HepG2 (cell line): ENCODE data around the gene EFEMP2. TPM values are rescaled to one million over a fixed set of nuclear protein-coding genes. Genes with fewer than 3 reads are reported as not detected.

Source experiments
- BCLAF1 ChIP-seq: fragments of 450-650 bp; IDR thresholded peaks from 2 replicates; pipeline ENCODE4 v1.6.1; 2017; ENCODE audit warnings: mild to moderate bottlenecking
- BRCA1 ChIP-seq: sonication (generic); formaldehyde crosslinking; IDR thresholded peaks from 2 replicates; pipeline ENCODE4 v1.4.0; 2020; ENCODE audit warnings: missing genetic modification reagents
- CCAR2 ChIP-seq: fragments of 200-400 bp; formaldehyde crosslinking; optimal IDR thresholded peaks from 2 replicates; pipeline ENCODE3; 2018; ENCODE audit warnings: low read depth, mild to moderate bottlenecking, low read length, moderate library complexity
- CREM ChIP-seq, 2 experiments: sonication (generic) in 1 of 2; formaldehyde crosslinking in 1 of 2; IDR thresholded peaks; 2 replicates each; pipeline versions ENCODE4 v1.4.0 to v1.6.1; 2016 to 2020; ENCODE audit warnings: antibody characterized with exemption in 1 of 2, mild to moderate bottlenecking in 1 of 2, missing genetic modification reagents in 1 of 2
- EZH2 ChIP-seq: conservative IDR thresholded peaks from 2 replicates; pipeline ENCODE4 v1.6.1; 2012; ENCODE audit warnings: mild to moderate bottlenecking, low read depth, low read length, moderate library complexity
- GRHL1 ChIP-seq: sonication (generic); formaldehyde crosslinking; conservative IDR thresholded peaks from 2 replicates; pipeline ENCODE4 v1.8.0; 2022; ENCODE audit warnings: missing genetic modification reagents
- KAT2B ChIP-seq: fragments of 150-350 bp; IDR thresholded peaks from 2 replicates; pipeline ENCODE4 v1.6.1; 2014; ENCODE audit warnings: low read depth, low read length, borderline replicate concordance
- KLF11 ChIP-seq: IDR thresholded peaks from 2 replicates; pipeline ENCODE4 v1.6.1; 2016; ENCODE audit warnings: missing compliant biosample characterization
- MEF2D ChIP-seq: sonication (generic); formaldehyde crosslinking; IDR thresholded peaks from 2 replicates; pipeline ENCODE4 v1.5.1; 2020; ENCODE audit warnings: mild to moderate bottlenecking, missing genetic modification reagents
- RXRA ChIP-seq: sonication (generic); formaldehyde crosslinking; IDR thresholded peaks from 2 replicates; pipeline ENCODE4 v1.5.1; 2020; ENCODE audit warnings: missing genetic modification reagents
- TBX2 ChIP-seq: sonication (generic); formaldehyde crosslinking; IDR thresholded peaks from 2 replicates; pipeline ENCODE4 v1.5.0; 2020; ENCODE audit warnings: missing genetic modification reagents, mild to moderate bottlenecking, borderline replicate concordance
- TCF7 ChIP-seq: sonication (generic); IDR thresholded peaks from 2 replicates; pipeline ENCODE4 v1.6.1; 2016; ENCODE audit warnings: antibody characterized with exemption, low read depth
- THRA ChIP-seq: sonication (generic); formaldehyde crosslinking; IDR thresholded peaks from 2 replicates; pipeline ENCODE4 v1.4.0; 2020; ENCODE audit warnings: missing genetic modification reagents, borderline replicate concordance
- TOPORS ChIP-seq: sonication (generic); formaldehyde crosslinking; IDR thresholded peaks from 2 replicates; pipeline ENCODE4 v1.8.0; 2023; ENCODE audit warnings: mild to moderate bottlenecking, missing genetic modification reagents
- ZNF101 ChIP-seq: sonication (generic); formaldehyde crosslinking; IDR thresholded peaks from 2 replicates; pipeline ENCODE4 v1.4.0; 2020; ENCODE audit warnings: mild to moderate bottlenecking, low read depth, missing genetic modification reagents, borderline replicate concordance
- ZNF30 ChIP-seq: sonication (generic); formaldehyde crosslinking; IDR thresholded peaks from 2 replicates; pipeline ENCODE4 v1.5.0; 2020; ENCODE audit warnings: mild to moderate bottlenecking, missing genetic modification reagents
- ZNF441 ChIP-seq: sonication (generic); formaldehyde crosslinking; IDR thresholded peaks from 2 replicates; pipeline ENCODE4 v1.7.0; 2021; ENCODE audit warnings: missing genetic modification reagents, borderline replicate concordance
- ZNF580 ChIP-seq: IDR thresholded peaks from 2 replicates; pipeline ENCODE4 v1.6.1; 2016; ENCODE audit warnings: low read depth, borderline replicate concordance
- ZNF607 ChIP-seq: sonication (generic); formaldehyde crosslinking; IDR thresholded peaks from 2 replicates; pipeline ENCODE4 v1.5.1; 2020; ENCODE audit warnings: missing genetic modification reagents, mild to moderate bottlenecking, borderline replicate concordance
- ZSCAN31 ChIP-seq: sonication (generic); formaldehyde crosslinking; IDR thresholded peaks from 2 replicates; pipeline ENCODE4 v1.5.0; 2020; ENCODE audit warnings: low read depth, mild to moderate bottlenecking, missing genetic modification reagents
- polyA plus RNA-seq, 8 experiments: library from polyadenylated mRNA; depleted of rRNA in 3 of 8; stranded (reverse) in 7 of 8; unstranded in 1 of 8; fragments of >200 nt; fragmentation: Illumina TruSeq in 4 of 8; extraction: Trizol in 4 of 8; gene quantifications; 2 replicates each; pipeline versions ENCODE4 v1.2.1 to v1.2.3, GENCODE V29; 2011 to 2016; ENCODE audit warnings: low read depth in 4 of 8, missing spikeins in 1 of 8, mixed read lengths in 1 of 8; ENCODE audit not compliant: insufficient read depth in 1 of 8
- total RNA-seq, 5 experiments: library from RNA; depleted of rRNA; stranded (reverse); fragments of >200 nt; fragmentation: Illumina TruSeq; extraction: Trizol; gene quantifications; 2 replicates each; pipeline ENCODE4 v1.2.3, GENCODE V29; 2016; ENCODE audit warnings: low read depth in 1 of 5
- TF ChIP-seq, protein P1 (sequence below): IDR thresholded peaks from 2 replicates; pipeline ENCODE4 v1.6.1; 2016; ENCODE audit warnings: missing biosample characterization, missing genetic modification reagents, low read depth

EFEMP2 gene
- total and polyA plus RNA-seq, 2 of the 13 experiments (the other 11 are each of a cell fraction or from before 2014, with no cell fraction given) = 7.4 to 29.7 TPM

DNA sequence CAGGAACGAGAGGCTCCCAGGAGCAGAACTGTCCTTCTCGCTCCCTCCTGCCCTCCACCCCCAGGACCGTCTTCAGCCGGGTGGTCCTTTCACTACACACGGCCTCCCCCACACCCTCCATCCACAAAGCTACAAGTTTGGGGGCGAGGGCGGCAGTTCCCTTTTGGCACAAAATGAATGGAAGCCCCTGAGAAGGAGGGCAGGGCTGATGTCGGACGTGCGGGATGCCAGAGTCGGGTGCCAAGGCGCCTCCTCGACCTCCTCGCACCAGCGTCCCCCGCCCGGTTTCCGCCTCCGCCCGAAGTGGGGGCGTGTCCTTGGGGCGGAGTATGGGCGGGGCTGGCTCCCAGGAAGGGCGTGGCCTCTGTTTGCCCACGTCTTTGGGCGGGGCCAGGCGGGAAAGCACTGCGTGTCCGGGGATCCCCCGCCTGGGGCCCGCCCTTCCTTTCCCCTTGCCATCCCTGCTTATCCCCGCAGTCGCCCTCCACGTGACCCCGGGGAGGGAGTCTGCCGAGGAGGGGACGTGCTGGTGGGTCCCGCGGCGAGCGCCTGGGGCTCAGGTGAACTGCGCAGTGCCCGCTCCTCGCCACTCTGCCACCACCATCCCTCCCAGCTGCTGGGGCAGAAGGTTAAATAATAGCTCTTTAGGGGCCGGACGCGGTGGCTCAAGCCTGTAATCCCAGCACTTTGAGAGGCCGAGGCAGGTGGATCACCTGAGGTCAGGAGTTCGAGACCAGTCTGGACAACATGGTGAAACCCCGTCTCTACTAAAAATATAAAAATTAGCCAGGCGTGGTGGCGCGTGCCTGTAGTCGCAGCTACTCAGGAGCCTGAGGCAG lies 937 bp upstream of the EFEMP2 start (continued):
- no peak for TF ChIP-seq BCLAF1
- peak; percentile 64; the same call in 1 of the 2 replicates for TF ChIP-seq ZNF580 (CRISPR knock-in tag)
- no peak for TF ChIP-seq GRHL1 (CRISPR knock-in tag)
- TF ChIP-seq KLF11 (CRISPR knock-in tag) = 0 out of 2 replicates have a peak, but pooled peaks have one; percentile 28
- TF ChIP-seq EZH2 = no peak
- TF ChIP-seq CCAR2 = no peak
- no peak for TF ChIP-seq BRCA1 (CRISPR knock-in tag)
- TF ChIP-seq ZNF441 = 0 out of 2 replicates have a peak, but pooled peaks have one; percentile 22
- TF ChIP-seq KAT2B = no peak
- no peak for TF ChIP-seq ZSCAN31 (CRISPR knock-in tag)
- TF ChIP-seq ZNF607 (CRISPR knock-in tag) = peak; percentile 53; the same call in 1 of the 2 replicates
- 0 out of 2 replicates have a peak, but pooled peaks have one; percentile 19 for TF ChIP-seq THRA (CRISPR knock-in tag)
- peak; percentile 98 for TF ChIP-seq RXRA (CRISPR knock-in tag)
- no peak for TF ChIP-seq TCF7
- no peak for TF ChIP-seq TOPORS (CRISPR knock-in tag)
- TF ChIP-seq MEF2D (CRISPR knock-in tag) = peak; percentile 57; the same call in 1 of the 2 replicates
- TF ChIP-seq, protein P1, sequence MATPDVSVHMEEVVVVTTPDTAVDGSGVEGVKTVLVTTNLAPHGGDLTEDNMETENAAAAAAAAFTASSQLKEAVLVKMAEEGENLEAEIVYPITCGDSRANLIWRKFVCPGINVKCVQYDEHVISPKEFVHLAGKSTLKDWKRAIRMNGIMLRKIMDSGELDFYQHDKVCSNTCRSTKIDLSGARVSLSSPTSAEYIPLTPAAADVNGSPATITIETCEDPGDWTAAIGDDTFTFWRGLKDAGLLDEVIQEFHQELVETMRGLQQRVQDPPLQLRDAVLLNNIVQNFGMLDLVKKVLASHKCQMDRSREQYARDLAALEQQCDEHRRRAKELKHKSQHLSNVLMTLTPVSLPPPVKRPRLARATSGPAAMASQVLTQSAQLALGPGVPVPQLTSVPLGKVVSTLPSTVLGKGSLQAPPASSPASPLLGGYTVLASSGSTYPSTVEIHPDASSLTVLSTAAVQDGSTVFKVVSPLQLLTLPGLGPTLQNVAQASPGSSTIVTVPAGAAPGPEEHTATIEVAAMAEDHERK = no peak
- TF ChIP-seq ZNF101 (CRISPR knock-in tag) = no peak
- TF ChIP-seq ZNF30 (CRISPR knock-in tag) = no peak
- TF ChIP-seq CREM (IDR thresholded peaks at IDR 0.05) = peak; percentile 46
- no peak for TF ChIP-seq CREM (CRISPR knock-in tag; IDR thresholded peaks at IDR 0.05)
- TF ChIP-seq TBX2 (CRISPR knock-in tag) = peak; percentile 74
